Fibroblast of villous mesenchyme (primary cell): ENCODE results near the gene RNPEPL1. TPM values are rescaled to one million over a fixed set of nuclear protein-coding genes. Genes with fewer than 3 reads are reported as not detected.
"Not testable (repeated sequence)": the region's sequence is repeated elsewhere in the genome, so short reads cannot be mapped to it uniquely, and the experiment has no call there.

ENCODE experiments used
- DNase-seq: peaks from one replicate; pipeline ENCODE4 v3.0.0-alpha.2; 2010; ENCODE audit warnings: low read depth
- H3K4me3 ChIP-seq: 2 replicates; pipeline ENCODE4 v1.5.1; 2011; ENCODE audit warnings: low read depth, mild to moderate bottlenecking, low read length
- total RNA-seq: library from RNA; depleted of rRNA; stranded (reverse); fragments of >200 nt; gene quantifications from 2 replicates; pipeline ENCODE4 v1.2.3, GENCODE V29; 2012
- TF ChIP-seq, protein P1 (sequence below): IDR thresholded peaks from 2 replicates; pipeline ENCODE4 v1.5.1; 2012; ENCODE audit warnings: low read depth, mild to moderate bottlenecking, low read length; ENCODE audit not compliant: insufficient read depth

The RNPEPL1 gene
- total RNA-seq, 1 donor: 9.5 TPM

DNA sequence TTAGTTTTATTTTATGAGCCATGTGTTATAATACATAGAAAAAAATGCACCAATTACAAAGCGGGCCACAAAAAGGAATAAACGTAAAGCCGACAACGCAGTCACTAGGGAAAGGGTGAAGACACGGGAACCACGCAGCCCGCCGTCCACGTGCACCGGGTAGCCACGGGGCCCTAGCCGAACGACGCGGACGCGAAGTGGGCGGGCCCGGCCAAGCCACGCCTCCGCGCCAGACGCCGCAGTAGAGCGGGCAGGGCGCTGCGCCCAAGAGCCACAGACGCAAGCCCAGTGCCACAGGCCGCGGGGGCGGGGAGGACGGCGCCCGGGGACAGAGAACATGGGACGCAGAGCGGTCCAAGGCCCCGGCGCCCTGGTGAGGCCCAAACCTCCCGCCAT, 8.2 kb upstream of the RNPEPL1 start, which contains the start of gene DUSP28:
TSS of gene DUSP28 (plus strand) at position 274 of the 396 bp plus-strand sequence. CDS start 328 bp downstream, outside the sequence.
- TF ChIP-seq, protein P1, sequence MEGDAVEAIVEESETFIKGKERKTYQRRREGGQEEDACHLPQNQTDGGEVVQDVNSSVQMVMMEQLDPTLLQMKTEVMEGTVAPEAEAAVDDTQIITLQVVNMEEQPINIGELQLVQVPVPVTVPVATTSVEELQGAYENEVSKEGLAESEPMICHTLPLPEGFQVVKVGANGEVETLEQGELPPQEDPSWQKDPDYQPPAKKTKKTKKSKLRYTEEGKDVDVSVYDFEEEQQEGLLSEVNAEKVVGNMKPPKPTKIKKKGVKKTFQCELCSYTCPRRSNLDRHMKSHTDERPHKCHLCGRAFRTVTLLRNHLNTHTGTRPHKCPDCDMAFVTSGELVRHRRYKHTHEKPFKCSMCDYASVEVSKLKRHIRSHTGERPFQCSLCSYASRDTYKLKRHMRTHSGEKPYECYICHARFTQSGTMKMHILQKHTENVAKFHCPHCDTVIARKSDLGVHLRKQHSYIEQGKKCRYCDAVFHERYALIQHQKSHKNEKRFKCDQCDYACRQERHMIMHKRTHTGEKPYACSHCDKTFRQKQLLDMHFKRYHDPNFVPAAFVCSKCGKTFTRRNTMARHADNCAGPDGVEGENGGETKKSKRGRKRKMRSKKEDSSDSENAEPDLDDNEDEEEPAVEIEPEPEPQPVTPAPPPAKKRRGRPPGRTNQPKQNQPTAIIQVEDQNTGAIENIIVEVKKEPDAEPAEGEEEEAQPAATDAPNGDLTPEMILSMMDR: no peak
- peak; percentile 90 for DNase-seq
- peak within 1 kb of the TSS; percentile 76 for H3K4me3 ChIP-seq

DNA sequence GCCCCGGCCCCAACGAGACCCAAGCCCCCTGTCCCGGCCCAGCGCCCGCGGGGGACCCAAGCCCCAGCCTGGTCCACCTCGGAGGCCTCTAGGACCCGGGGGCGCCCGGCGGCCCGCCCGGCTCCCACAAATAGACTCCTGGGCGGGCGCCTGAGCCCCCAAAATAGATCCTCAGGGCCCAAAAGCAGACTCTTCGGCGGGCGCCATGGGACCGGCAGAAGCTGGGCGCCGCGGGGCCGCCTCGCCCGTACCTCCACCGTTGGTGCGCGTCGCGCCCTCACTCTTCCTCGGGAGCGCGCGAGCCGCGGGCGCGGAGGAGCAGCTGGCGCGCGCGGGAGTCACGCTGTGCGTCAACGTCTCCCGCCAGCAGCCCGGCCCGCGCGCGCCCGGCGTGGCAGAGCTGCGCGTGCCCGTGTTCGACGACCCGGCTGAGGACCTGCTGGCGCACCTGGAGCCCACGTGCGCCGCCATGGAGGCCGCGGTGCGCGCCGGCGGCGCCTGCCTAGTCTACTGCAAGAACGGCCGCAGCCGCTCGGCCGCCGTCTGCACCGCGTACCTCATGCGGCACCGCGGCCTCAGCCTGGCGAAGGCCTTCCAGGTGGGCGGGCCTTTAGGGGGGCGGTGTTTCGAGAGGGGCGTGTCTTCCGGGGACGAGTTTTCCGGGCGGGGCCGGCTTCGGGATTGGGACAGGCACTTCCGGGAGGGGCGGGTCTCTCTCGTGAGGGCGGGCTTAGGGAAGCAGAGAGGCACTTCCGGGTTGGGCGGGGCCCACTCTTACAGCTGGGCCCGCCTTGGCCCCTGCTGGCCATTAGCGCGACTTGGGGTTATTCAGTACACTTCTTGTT, 7.6 kb upstream of the RNPEPL1 start:
- H3K4me3 ChIP-seq: peak overlapping the region; percentile 76
- peak; percentile 99 for DNase-seq
- TF ChIP-seq, protein P1: peak; percentile 27

DNA sequence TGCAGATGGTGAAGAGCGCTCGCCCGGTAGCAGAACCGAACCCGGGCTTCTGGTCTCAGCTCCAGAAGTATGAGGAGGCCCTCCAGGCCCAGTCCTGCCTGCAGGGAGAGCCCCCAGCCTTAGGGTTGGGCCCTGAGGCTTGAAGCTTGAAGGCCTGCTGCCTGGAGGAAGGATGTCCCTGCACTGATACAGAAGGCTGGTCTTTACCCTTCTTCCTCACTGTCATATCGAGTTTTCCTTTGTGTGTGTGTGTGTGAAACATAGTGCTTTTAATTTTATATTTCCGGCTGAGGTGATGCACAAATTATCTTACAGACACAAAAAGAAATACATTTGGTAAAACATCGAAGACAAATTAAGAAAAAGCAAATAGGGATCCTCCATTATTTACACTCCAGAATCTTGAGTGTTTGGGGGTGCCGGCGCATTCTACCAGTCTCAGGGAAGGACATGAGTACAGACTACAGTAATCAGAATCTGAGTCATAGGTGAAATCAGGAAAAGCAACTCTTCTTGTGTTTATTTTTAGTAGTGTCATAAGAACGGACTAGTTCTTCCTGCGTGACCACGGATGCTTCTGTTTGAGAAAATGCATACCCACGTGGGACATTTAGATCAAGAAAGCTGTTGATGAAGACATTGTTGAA, 6.8 kb upstream of the RNPEPL1 start:
- H3K4me3 ChIP-seq: peak overlapping the region; percentile 76
- peak; percentile 87 for DNase-seq
- TF ChIP-seq, protein P1: no peak

DNA sequence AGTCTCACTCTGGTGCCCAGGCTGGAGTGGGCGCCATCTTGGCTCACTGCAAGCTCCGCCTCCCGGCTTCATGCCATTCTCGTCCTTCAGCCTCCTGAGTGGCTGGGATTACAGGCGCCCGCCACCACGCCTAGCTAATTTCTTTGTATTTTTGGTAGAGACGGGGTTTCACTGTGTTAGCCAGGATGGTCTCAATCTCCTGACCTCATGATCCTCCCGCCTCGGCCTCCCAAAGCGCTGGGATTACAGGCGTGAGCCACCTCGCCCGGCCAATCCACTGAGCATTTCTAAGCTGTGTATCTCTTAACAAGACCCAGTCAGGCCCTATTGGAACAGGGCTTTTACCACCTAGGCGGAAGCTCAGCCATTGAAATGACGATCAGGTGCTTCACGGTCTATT, 5.1 kb upstream of the RNPEPL1 start:
- not testable (repeated sequence) for H3K4me3 ChIP-seq, DNase-seq

DNA sequence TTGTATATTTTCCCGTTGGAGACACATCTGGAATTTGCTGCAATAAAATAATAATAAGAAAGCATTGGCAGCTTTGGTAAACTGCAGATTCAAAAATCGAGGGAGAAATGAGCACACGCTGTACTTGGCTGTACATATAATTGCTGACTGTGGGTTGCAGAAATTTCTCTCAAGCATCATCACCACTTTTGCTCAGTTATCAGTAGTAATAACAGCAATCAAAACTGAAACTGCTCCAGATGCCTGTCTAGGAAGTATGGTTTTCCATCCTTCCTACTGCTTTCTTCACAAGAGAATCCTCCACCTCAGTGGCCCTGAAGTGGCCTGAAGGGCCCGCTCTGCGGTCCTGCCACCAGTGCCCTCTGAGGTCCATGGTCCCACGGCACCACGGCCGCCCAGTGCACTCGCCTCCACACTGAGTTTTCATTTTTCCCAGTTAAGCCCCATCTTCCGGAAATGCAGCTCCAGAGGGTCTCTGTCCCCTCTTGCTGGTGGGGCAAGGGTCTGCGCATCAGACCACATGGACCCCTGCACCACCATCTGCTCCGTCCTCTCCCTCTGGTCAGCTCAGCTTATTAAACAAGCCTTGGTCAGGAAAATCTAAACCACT, 4.2 kb upstream of the RNPEPL1 start:
- no peak overlapping the region for H3K4me3 ChIP-seq
- TF ChIP-seq, protein P1: no peak
- no peak for DNase-seq

DNA sequence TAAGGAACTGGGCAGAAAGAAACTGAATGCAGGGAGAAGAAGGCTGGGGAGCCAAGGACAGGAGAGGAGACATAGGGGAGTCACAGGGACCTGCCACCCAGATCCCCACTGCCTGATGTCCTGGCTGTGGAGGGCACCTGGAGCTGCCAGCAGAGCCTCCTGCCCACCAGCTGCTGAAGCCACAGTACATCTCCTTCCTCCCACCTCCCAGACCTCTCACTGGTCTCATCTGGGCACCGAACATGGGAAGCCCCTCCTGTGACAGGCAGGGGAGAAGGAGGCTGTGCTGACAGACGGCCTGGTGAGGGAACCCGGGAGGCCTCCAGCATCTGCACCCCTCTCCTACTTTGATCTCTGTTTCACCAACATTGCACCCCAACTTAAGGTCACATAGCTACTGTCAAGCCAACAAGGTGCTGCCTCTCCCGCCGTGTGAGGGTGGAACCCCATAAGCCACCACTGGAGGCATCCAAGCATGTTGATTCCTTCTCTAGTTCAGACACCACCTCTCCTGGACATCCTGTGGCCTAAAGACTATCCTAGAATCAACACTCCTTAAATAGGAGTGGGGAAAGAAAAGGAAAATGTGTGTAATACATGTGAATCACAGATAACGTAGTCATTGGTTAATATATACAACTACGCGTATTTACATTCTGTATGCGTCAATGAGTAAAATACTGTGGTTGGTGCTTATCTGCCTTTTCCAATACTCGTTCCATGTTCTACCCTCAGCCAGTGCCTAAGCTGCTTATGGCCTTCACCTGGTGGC, 3.5 kb upstream of the RNPEPL1 start:
- TF ChIP-seq, protein P1: peak; percentile 39
- peak; percentile 91 for DNase-seq
- no peak overlapping the region for H3K4me3 ChIP-seq
